ENCODE data around the gene ABHD12. TPM values are rescaled to one million over a fixed set of nuclear protein-coding genes. Genes with fewer than 3 reads are reported as not detected.

Gene ABHD12
- total RNA-seq, 4 donors from 2014 or later = 10.0 to 47.6 (median 36.3) TPM

DNA sequence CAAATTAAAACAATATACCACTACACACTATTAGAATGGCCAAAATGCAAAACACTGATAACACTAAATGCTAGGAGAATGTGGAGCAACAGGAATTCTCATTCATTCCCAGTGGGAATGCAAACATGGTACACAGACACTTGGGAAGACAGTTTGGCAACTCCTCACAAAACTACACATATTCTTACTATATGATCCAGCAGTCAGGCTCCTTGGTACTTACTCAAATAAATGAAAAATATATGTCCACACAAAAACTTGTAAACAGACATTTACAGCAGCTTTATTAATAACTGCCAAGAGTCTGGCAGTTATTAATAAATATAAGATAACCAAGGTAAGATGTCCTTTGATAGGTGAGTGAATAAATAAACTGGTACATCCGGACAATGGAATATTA lies 44.9 kb downstream of the ABHD12 start:
- no peak for TF ChIP-seq POLR2A (IDR thresholded peaks at IDR 0.05)
- TF ChIP-seq, protein P1, sequence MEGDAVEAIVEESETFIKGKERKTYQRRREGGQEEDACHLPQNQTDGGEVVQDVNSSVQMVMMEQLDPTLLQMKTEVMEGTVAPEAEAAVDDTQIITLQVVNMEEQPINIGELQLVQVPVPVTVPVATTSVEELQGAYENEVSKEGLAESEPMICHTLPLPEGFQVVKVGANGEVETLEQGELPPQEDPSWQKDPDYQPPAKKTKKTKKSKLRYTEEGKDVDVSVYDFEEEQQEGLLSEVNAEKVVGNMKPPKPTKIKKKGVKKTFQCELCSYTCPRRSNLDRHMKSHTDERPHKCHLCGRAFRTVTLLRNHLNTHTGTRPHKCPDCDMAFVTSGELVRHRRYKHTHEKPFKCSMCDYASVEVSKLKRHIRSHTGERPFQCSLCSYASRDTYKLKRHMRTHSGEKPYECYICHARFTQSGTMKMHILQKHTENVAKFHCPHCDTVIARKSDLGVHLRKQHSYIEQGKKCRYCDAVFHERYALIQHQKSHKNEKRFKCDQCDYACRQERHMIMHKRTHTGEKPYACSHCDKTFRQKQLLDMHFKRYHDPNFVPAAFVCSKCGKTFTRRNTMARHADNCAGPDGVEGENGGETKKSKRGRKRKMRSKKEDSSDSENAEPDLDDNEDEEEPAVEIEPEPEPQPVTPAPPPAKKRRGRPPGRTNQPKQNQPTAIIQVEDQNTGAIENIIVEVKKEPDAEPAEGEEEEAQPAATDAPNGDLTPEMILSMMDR (IDR thresholded peaks at IDR 0.05) = no peak
- intact Hi-C loops (cut with DNase I; ENCODE audit: low total_unique reads) = no loop called here
- H3K4me3 ChIP-seq = no peak overlapping the region
- no peaks in the 10 kb centered on the region for H3K9me3 ChIP-seq
- no peak for DNase-seq
- H3K27ac ChIP-seq = no peak overlapping the region
- no peaks in the 10 kb centered on the region for H3K27me3 ChIP-seq
- H3K4me1 ChIP-seq = no peaks in the 10 kb centered on the region
- no peaks in the 10 kb centered on the region for H3K36me3 ChIP-seq

DNA sequence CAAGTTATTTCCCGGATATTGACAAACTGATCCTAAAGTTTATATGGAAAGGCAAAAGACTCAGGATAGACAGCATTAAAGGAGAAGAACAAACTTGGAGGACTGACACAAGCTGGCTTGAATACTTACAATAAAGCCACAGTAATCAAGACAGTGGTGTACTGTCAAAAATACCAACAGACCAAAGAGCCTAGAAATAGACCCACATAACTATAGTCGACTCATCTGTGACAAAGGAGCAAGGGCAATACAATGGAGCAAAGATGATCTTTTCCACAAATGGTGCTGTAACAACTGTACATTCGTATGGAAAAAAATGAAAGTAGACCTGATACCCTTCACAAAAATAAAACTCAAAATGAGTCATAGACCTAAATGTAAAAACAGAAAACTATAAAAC lies 46.0 kb downstream of the ABHD12 start:
- TF ChIP-seq POLR2A (IDR thresholded peaks at IDR 0.05) = no peak
- TF ChIP-seq, protein P1 (IDR thresholded peaks at IDR 0.05) = no peak
- no peaks in the 10 kb centered on the region for H3K27me3 ChIP-seq
- intact Hi-C loops (cut with DNase I; ENCODE audit: low total_unique reads) = no loop called here
- H3K9me3 ChIP-seq = no peaks in the 10 kb centered on the region
- no peaks in the 10 kb centered on the region for H3K4me1 ChIP-seq
- H3K4me3 ChIP-seq = no peak overlapping the region
- H3K36me3 ChIP-seq = no peaks in the 10 kb centered on the region
- no peak for DNase-seq
- H3K27ac ChIP-seq = no peak overlapping the region

DNA sequence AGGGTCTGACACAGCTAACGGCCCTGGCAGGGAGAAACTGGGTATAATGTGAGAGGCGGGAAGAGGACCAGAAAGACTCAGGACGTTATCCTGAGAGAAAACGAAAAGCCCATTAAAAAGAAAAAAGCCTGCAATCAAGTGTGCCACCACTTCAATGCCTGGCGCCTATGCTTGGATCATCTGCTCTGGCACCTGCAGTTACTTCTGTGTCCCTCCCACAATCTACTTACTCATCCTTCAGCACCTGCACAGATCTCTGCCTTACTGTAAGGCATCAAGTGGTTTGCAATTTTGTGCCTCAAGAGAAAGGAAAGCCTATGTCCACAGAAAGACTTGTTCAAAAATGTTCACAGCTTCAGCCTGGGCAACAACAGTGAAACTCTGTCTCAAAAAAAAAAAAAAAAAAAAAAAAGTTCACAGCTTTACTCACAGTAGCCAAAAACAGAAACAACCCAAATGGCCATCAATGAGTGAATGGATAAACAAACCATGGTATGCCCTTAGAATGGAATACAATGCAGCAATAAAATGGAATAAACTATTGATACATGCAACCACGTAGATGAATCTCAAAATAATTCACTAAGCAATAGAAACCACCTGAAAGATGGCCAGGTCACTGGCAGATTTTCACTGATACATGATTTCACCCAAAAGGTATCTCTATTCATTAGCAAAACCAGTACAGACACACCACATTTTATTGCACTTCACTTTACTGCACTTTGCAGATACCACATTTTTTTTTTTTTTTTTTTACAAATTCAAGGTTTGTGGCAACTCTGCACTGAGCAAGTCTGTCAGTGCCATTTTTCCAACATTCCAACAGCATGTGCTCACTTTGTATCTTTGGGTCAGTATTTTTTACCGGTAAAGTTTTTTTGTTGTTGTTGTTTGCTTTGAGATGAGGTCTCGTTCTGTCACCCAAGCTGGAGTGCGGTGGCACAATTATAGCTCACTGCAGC lies 48.6 kb downstream of the ABHD12 start:
- no peaks in the 10 kb centered on the region for H3K4me1 ChIP-seq
- no peak overlapping the region for H3K27ac ChIP-seq
- intact Hi-C loops (cut with DNase I; ENCODE audit: low total_unique reads) = no loop called here
- H3K9me3 ChIP-seq = no peaks in the 10 kb centered on the region
- TF ChIP-seq, protein P1 (IDR thresholded peaks at IDR 0.05) = no peak
- no peak for TF ChIP-seq POLR2A (IDR thresholded peaks at IDR 0.05)
- H3K36me3 ChIP-seq = no peaks in the 10 kb centered on the region
- H3K27me3 ChIP-seq = no peaks in the 10 kb centered on the region
- DNase-seq = no peak
- H3K4me3 ChIP-seq = no peak overlapping the region

DNA sequence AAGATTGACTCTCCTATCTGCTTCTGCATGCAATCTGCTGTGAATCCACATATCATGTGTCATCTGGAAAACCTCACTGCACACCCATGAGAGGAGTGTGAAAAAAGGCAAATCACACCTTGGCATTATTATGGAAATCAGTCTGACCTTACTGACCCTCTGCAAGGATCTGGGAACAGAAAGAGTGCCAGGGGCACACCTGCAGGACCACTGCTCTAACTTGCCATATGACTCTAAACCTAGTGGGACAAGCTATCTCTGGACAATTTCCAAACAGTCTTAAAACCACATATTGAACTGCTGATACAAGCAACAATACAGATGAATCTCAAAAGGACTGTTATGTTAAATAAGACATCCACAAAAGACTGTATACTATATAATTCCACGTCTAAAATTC lies 50.3 kb downstream of the ABHD12 start:
- Histone ChIP-seq H3K27me3 (no peaks in the 10 kb centered on the region), H3K4me1 (no peaks in the 10 kb centered on the region), H3K4me3 (no peak overlapping the region), H3K36me3 (no peaks in the 10 kb centered on the region), H3K27ac (no peak overlapping the region), H3K9me3 (no peaks in the 10 kb centered on the region)
- no peak for TF ChIP-seq POLR2A (IDR thresholded peaks at IDR 0.05)
- TF ChIP-seq, protein P1 (IDR thresholded peaks at IDR 0.05) = no peak
- DNase-seq = no peak
- intact Hi-C loops (cut with DNase I; ENCODE audit: low total_unique reads) = no loop called here

DNA sequence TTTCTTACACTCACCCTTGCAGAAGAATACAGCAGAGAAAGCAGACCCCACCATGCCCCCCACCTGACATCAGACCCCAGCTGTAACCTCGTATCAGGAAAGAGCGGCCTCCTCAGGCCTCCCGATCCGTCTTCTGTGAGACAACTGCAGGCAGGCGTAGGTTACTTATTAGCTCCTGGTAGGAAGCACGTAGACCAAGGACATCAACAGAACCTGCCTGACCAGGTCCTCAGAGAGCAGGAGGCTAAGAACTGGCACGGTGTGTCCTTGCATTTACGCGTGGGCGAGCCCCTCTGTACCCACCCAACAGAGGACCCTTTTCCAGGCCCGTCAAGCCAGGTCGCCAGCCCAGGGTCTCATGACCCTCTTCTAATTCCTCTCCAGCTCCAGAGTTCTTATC lies 51.0 kb downstream of the ABHD12 start:
- no peak for TF ChIP-seq POLR2A (IDR thresholded peaks at IDR 0.05)
- TF ChIP-seq, protein P1 (IDR thresholded peaks at IDR 0.05) = no peak
- DNase-seq = no peak
- intact Hi-C loops (cut with DNase I; ENCODE audit: low total_unique reads) = no loop called here
- Histone ChIP-seq H3K27ac (no peak overlapping the region), H3K9me3 (no peaks in the 10 kb centered on the region), H3K36me3 (no peaks in the 10 kb centered on the region), H3K27me3 (no peaks in the 10 kb centered on the region), H3K4me3 (no peak overlapping the region), H3K4me1 (no peaks in the 10 kb centered on the region)

All from uterus (tissue), 4 donors.